SH-SY5Y (cell line): ENCODE results near the gene TNFRSF4.

Experiments used
- GATA2 ChIP-seq: IDR thresholded peaks from 2 replicates; pipeline ENCODE4 v1.6.1; 2011; ENCODE audit warnings: mild to moderate bottlenecking, low read depth, low read length
- GATA3 ChIP-seq: IDR thresholded peaks from 2 replicates; pipeline ENCODE4 v1.6.1; 2011; ENCODE audit warnings: low read depth, mild to moderate bottlenecking, low read length, moderate library complexity

The TNFRSF4 gene

DNA sequence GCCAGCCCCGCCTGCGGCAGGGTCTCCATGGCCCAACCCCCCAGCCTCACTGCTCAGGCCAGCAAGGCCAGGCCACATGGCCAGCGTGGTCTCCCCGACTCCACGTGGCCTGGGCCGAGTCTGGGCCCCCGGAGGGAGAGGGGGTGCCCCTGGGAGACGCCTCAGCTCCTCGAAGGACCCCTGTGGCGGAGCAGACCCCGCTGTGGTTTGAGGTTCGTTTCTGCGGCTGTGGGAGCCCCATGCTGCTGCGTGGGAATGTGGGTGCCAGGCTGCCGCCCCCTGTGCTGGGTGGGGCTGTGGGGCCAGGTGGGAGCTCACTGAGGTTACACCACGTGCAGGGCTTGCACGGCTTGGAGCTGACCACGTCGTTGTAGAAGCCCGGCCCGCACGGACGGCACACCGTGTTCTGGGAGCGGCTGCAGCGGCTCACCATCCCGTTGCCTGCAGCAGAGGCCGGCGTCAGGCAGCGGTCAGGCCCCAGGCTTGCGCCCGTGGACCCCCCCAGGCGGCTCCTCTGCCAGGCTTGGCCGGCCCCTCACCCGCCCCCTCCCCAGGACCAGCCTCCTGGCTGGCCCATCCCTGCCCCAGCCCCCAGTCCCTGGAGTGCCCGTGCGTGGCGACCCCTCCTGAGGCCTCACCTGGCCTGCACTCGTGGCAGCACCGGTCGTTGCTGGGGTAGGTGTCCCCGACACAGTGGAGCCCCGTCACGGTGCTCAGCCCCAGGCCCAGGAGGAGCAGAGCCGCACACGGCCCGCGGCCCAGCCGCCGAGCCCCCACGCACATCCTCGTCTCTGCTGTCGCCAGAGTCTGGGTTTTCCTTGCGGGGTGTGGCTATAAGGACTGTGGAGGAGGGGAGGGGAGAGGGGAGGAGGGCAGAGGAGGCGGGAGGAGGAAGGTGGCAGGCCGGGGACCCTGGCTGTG lies at the start of gene TNFRSF4:
TNFRSF4 (minus strand) TSS at position 809 of the 921 bp plus-strand sequence; CDS start at position 783, 26 bp downstream.
- TF ChIP-seq GATA3, result no peak
- TF ChIP-seq GATA2, result no peak

GRCh38 chr1:1262758-1263157 lies 48.8 kb upstream of the TNFRSF4 start:
- TF ChIP-seq GATA2 (no peak), GATA3 (no peak)

DNA sequence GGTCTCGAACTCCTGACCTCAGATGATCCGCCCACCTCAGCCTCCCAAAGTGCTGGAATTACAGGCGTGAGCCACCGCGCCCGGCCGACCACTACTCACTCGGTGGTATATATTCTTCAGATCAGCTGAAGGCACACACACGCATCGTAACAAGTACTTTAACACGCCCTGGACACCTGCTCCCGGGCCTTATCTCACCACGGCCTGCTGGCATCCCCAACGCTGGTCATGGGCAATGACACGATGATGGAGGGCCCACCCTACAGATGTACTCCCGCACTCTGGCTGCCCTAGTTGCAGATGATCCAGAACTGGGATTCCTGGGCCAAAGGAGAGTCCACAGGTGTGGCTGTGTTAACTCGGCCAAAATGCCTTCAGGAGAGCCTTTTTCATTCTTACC lies 48.1 kb upstream of the TNFRSF4 start:
- TF ChIP-seq GATA2 (no peak), GATA3 (no peak)

GRCh38 chr1:1260843-1261560 lies 47.0 kb upstream of the TNFRSF4 start:
- TF ChIP-seq GATA3 (no peak), GATA2 (no peak)

GRCh38 chr1:1259951-1260600 lies 46.1 kb upstream of the TNFRSF4 start:
- TF ChIP-seq GATA2, result no peak
- TF ChIP-seq GATA3, result no peak

- TF ChIP-seq GATA2 (no peak), GATA3 (no peak)
Measured at GRCh38 chr1:1259540-1259939, 45.6 kb upstream of the TNFRSF4 start.

- no peak for TF ChIP-seq GATA3
- TF ChIP-seq GATA2, result no peak
Measured at GRCh38 chr1:1259119-1259488, 45.2 kb upstream of the TNFRSF4 start.

DNA sequence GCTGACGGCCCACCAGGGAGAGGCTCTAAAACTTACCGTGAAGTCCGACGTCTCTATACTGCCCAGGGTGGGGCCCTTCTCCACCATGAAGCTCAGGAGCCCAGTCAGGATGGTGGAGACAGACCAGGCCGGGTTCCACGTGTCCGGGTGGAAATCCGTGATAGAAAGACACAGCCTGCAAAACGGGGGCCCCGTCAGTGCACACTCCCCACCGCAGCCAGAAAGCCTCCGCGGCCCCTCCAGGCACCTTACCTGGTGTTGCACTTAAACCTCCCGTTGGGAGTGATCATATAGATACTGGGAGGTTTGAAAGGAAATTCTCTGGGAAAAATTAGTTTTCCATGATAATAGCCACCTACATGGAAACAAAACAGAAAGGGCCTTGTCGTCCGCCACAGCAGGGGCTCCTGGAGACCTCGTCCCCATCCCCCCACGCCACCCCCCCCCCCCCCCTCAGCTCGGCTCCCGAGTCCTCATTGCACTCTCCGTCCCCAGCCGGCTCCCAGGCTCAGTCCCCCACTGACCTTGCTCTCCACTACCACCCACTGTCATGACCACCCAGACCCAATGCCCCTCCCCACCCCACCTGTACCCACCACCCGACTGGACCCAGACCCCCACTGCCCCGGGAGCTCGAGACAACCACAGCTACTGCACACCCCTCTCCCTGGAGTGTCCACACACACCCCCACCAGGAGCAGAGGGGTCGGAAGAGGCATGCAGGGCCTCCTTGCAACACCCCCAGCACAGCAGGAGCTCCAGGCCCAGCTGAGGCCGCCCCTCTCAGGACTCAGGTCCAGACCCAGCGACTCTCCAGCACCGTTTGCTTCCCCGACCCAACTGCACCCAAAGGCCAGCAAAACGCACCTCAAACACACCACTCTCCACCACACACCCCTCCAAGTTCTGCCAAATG lies 43.3 kb upstream of the TNFRSF4 start:
- TF ChIP-seq GATA2 (no peak), GATA3 (no peak)

DNA sequence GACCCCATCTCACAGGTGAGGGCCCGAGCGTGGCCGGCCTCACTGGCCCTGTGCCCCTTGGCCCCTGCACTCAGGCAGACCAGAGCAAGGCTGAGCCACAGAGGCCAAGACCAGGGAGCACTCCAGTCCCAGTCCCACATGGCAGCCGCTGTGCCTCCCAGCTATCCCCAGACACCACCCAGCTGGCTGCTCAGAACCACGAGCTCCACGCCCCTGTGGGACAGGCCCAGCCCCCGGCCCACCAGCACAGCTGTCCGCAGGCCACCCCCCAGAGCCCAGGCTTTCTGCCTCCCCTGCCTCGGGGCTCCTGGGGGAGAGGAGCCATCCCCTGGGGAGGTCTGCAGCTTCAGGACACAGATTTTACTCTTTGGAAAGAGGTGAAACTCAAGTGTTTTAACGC lies 41.7 kb upstream of the TNFRSF4 start:
- TF ChIP-seq GATA2, result no peak
- no peak for TF ChIP-seq GATA3

DNA sequence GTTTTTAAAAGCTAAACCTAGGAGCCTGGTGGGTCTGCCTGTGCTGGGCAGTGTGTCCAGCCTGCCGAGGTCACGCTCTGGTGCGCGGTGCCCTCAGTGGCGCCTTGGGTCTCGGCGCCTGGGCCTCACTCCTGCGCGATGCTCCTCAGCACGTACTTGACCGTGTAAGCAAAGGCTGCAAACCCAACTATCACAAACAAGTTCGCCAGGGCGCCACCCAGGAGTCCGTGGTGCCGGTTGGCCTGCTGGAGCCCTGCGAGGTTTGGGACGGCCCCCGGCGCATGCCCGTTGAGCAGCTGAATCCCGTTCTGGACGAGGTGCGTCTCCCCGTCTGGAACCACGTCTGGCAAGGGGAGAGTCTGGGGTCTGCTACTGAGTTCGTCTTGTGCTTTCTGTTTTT lies 41.1 kb upstream of the TNFRSF4 start:
- TF ChIP-seq GATA3, result no peak
- TF ChIP-seq GATA2, result no peak

- TF ChIP-seq GATA2 (no peak), GATA3 (no peak)
Measured at GRCh38 chr1:1254667-1254998, 40.7 kb upstream of the TNFRSF4 start.

- TF ChIP-seq GATA3, result no peak
- TF ChIP-seq GATA2, result no peak
Measured at GRCh38 chr1:1253972-1254666, 40.2 kb upstream of the TNFRSF4 start.

DNA sequence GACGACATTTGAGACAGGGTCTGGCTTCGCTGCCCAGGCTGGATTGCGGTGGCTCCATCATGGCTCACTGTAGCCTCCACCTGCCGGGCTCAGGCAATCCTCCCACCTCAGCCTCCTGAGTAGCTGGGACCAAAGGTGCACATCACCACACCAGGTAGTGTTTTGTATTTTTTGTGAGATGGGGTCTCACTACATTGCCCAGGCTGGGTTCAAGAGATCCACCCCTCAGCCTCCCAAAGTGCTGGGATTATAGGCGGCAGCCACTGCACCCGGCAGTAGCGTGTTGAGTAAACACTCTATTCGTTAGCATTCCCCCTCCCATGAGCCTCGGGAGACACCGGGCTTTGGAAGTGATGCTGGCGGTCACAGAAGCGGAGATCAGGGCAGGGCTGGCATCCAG lies 39.4 kb upstream of the TNFRSF4 start:
- no peak for TF ChIP-seq GATA3
- TF ChIP-seq GATA2, result no peak

GRCh38 chr1:1250786-1251284 lies 36.9 kb upstream of the TNFRSF4 start:
- TF ChIP-seq GATA3 (no peak), GATA2 (no peak)
